Smooth muscle cell (in vitro differentiated cells): ENCODE measurements around the gene TMCC1. TPM values are rescaled to one million over a fixed set of nuclear protein-coding genes. Genes with fewer than 3 reads are reported as not detected.
"Not testable (repeated sequence)": the region's sequence is repeated elsewhere in the genome, so short reads cannot be mapped to it uniquely, and the experiment has no call there.

Experiments
- DNase-seq: peaks from one replicate; lab custom pipeline; 2025; ENCODE audit not compliant: unreplicated experiment; lab: John Stamatoyannopoulos, UW
- H2AFZ ChIP-seq: fragments of 200-600 bp; sonication (generic); 2 replicates; pipeline ENCODE4 v1.6.0; 2016; ENCODE audit warnings: antibody characterized with exemption, low read depth, mild to moderate bottlenecking
- H3F3A ChIP-seq: fragments of 200-600 bp; sonication (generic); 2 replicates; pipeline ENCODE4 v1.6.0; 2017; ENCODE audit warnings: antibody characterized with exemption, low read depth
- H3K27ac ChIP-seq: fragments of 200-600 bp; sonication (generic); 2 replicates; pipeline ENCODE4 v1.5.1; 2016; ENCODE audit warnings: low read depth, mild to moderate bottlenecking
- H3K27me3 ChIP-seq: fragments of 200-600 bp; sonication (generic); 2 replicates; pipeline ENCODE4 v1.6.1; 2016; ENCODE audit warnings: low read depth, mild to moderate bottlenecking
- H3K36me3 ChIP-seq: fragments of 200-600 bp; sonication (generic); 2 replicates; pipeline ENCODE4 v1.5.1; 2016; ENCODE audit warnings: low read depth
- H3K4me1 ChIP-seq: fragments of 200-600 bp; sonication (generic); 2 replicates; pipeline ENCODE4 v1.5.1; 2016; ENCODE audit warnings: low read depth
- H3K4me2 ChIP-seq: fragments of 200-600 bp; sonication (generic); 2 replicates; pipeline ENCODE4 v1.6.0; 2016; ENCODE audit warnings: mild to moderate bottlenecking
- H3K4me3 ChIP-seq: fragments of 200-600 bp; sonication (generic); 2 replicates; pipeline ENCODE4 v1.5.1; 2016; ENCODE audit warnings: mild to moderate bottlenecking
- H3K79me2 ChIP-seq: fragments of 200-600 bp; sonication (generic); 2 replicates; pipeline ENCODE4 v1.6.0; 2016; ENCODE audit warnings: low read depth, mild to moderate bottlenecking
- H3K9ac ChIP-seq: fragments of 200-600 bp; sonication (generic); 2 replicates; pipeline ENCODE4 v1.6.0; 2016; ENCODE audit warnings: low read depth
- H3K9me3 ChIP-seq: fragments of 200-600 bp; sonication (generic); replicated peaks from 2 replicates; pipeline ENCODE4 v1.5.1; 2016; ENCODE audit warnings: low read depth
- H4K20me1 ChIP-seq: fragments of 200-600 bp; sonication (generic); 2 replicates; pipeline ENCODE4 v1.6.0; 2016; ENCODE audit warnings: low read depth
- WGBS: methylation state at CpG from one replicate; pipeline ENCODE4 v1.1.7; 2016; ENCODE audit warnings: low lambda C conversion rate; 5-methylcytosine and 5-hydroxymethylcytosine counted together
- polyA plus RNA-seq: library from polyadenylated mRNA; unstranded; fragments of >200 nt; fragmentation: Nextera tagmentation; extraction: Ambion mirVana; gene quantifications from 2 replicates; pipeline ENCODE4 v1.2.1, GENCODE V29; 2016
- total RNA-seq: library from RNA; depleted of rRNA; stranded (reverse); fragments of >200 nt; gene quantifications from 2 replicates; pipeline ENCODE4 v1.2.3, GENCODE V29; 2014
- TF ChIP-seq, protein P1 (sequence below): fragments of 200-600 bp; sonication (generic); IDR thresholded peaks from 2 replicates; pipeline ENCODE4 v1.5.1; 2017; ENCODE audit warnings: borderline replicate concordance, mild to moderate bottlenecking, antibody characterized with exemption; ENCODE audit not compliant: insufficient read depth, poor library complexity, severe bottlenecking

TMCC1 gene
- total and polyA plus RNA-seq, 2 experiments from 2014 or later, result 5.3 to 17.8 TPM

DNA sequence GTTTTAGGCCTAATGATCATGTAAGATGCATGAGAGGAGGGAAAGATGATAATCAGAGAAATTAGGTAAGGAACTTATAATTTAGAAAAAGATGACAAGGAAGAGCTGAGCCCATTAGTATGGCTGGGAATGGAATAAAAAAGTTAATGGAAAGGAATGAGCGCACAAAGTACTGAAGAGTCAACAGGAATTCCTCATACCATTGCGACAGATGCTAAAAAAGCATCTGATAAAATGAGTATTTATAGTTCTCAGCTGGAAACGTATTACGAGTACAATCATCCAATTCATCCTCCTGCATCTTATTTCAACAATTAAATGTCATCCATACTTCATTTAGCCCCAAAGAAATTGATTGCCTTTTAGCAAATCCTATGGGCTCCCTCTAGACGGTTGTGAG is 58.9 kb downstream of the TMCC1 start:
- Histone ChIP-seq H3K27ac (no peak overlapping the region), H3K4me3 (no peak overlapping the region), H2AFZ (no peak overlapping the region), H3K79me2 (peaks cover 40% of the 10 kb centered on the region), H4K20me1 (peaks cover 55% of the 10 kb centered on the region), H3K27me3 (no peaks in the 10 kb centered on the region), H3K4me2 (no peak overlapping the region), H3K4me1 (peaks cover 33% of the 10 kb centered on the region), H3K9ac (no peak overlapping the region), H3F3A (peaks cover 18% of the 10 kb centered on the region), H3K36me3 (no peaks in the 10 kb centered on the region), H3K9me3 (no peaks in the 10 kb centered on the region)
- 84% methylated on average over 5 of the region's 5 CpGs for WGBS
- TF ChIP-seq, protein P1, sequence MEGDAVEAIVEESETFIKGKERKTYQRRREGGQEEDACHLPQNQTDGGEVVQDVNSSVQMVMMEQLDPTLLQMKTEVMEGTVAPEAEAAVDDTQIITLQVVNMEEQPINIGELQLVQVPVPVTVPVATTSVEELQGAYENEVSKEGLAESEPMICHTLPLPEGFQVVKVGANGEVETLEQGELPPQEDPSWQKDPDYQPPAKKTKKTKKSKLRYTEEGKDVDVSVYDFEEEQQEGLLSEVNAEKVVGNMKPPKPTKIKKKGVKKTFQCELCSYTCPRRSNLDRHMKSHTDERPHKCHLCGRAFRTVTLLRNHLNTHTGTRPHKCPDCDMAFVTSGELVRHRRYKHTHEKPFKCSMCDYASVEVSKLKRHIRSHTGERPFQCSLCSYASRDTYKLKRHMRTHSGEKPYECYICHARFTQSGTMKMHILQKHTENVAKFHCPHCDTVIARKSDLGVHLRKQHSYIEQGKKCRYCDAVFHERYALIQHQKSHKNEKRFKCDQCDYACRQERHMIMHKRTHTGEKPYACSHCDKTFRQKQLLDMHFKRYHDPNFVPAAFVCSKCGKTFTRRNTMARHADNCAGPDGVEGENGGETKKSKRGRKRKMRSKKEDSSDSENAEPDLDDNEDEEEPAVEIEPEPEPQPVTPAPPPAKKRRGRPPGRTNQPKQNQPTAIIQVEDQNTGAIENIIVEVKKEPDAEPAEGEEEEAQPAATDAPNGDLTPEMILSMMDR, result no peak
- DNase-seq, result no peak

DNA sequence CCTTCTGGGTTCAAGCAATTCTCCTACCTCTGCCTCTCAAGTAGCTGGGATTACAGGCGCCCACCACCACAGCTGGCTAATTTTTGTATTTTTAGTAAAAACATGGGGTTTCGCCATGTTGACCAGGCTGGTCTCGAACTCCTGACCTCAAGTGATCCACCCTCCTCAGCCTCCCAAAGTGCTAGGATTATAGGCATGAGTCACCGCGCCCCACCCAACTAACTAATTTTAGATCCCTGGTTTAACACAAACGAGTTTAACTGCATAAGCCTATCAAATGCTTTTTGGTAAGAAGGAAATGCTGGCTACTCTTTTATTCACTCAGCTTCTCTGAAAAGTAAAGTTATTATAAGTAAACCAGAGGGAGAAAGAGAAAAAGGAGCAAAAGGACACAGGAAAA is 61.6 kb downstream of the TMCC1 start:
- H3K79me2 ChIP-seq, result peaks cover 22% of the 10 kb centered on the region
- H3K27ac ChIP-seq, H3K9me3 ChIP-seq, H3K36me3 ChIP-seq, H3K4me2 ChIP-seq, H2AFZ ChIP-seq, DNase-seq, H3K9ac ChIP-seq, H3F3A ChIP-seq, H3K4me3 ChIP-seq, H3K27me3 ChIP-seq: not testable (repeated sequence)
- peaks cover 35% of the 10 kb centered on the region for H4K20me1 ChIP-seq
- 77% methylated on average over 6 of the region's 6 CpGs for WGBS
- peaks cover 20% of the 10 kb centered on the region for H3K4me1 ChIP-seq

DNA sequence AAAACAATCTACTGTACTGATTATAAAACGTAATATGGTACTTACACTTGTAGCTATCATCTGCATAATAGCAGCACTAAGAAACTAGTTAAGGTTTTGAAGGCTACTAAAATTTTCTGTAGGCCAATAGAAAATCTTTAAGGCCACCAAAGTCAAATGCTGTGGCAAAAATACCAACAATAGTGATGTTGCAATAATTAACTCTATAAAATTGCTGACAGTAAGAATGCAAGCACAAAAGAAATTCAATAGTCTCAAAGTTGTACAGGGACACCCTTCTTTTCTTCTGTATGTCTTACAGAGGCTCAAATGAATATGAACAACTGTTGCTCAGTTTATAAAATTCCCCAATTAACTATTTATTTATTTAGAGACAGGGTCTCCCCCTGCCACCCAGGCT is 62.0 kb downstream of the TMCC1 start:
- Histone ChIP-seq H3K4me3 (no peak overlapping the region), H3K27ac (no peak overlapping the region), H3F3A (peaks cover 7% of the 10 kb centered on the region), H3K9ac (no peak overlapping the region), H3K79me2 (peaks cover 22% of the 10 kb centered on the region), H3K4me2 (no peak overlapping the region), H3K36me3 (no peaks in the 10 kb centered on the region), H3K9me3 (no peaks in the 10 kb centered on the region), H4K20me1 (peaks cover 30% of the 10 kb centered on the region), H3K27me3 (no peaks in the 10 kb centered on the region), H2AFZ (no peak overlapping the region), H3K4me1 (peaks cover 16% of the 10 kb centered on the region)
- TF ChIP-seq, protein P1, result no peak
- DNase-seq, result no peak
- 92% methylated on average over 1 of the region's 1 CpG for WGBS

DNA sequence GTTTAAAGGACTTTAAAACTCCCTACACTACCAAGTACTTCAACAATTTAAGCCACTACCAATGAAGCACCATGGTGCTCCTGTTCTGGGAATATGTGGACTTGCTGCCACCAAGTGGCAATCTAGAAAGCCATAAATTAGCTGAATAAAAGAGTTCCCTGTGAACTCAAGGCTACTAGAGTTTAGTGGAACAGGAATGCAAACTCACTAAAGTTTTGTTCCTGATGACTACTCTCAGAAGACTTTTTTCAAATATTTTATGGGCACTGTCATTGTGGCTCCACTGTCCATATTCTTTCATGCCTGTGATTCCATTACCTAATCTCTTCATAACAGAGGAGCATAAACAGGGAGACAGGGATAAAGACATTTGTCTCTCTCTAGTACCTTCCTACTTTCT is 63.9 kb downstream of the TMCC1 start:
- H3K4me1 ChIP-seq, result peaks cover 8% of the 10 kb centered on the region
- no peaks in the 10 kb centered on the region for H3K9me3 ChIP-seq
- no peak overlapping the region for H3K4me3 ChIP-seq
- TF ChIP-seq, protein P1, result peak; percentile 66
- peak overlapping the region; percentile 11 for H3K9ac ChIP-seq
- peak overlapping the region; percentile 82 for H3K27ac ChIP-seq
- H4K20me1 ChIP-seq, result peaks cover 30% of the 10 kb centered on the region
- peaks cover 7% of the 10 kb centered on the region for H3F3A ChIP-seq
- peak overlapping the region; percentile 31 for H3K4me2 ChIP-seq
- no peak for DNase-seq
- H3K27me3 ChIP-seq, result no peaks in the 10 kb centered on the region
- no peak overlapping the region for H2AFZ ChIP-seq
- H3K36me3 ChIP-seq, result no peaks in the 10 kb centered on the region
- peaks cover 19% of the 10 kb centered on the region for H3K79me2 ChIP-seq
